Activated CD4-positive, alpha-beta T cell treated with anti-CD3 and anti-CD28 coated beads, Interleukin-10, Interleukin-2, amounts not matched to agents 100 ng/mL and 50 ng/mL, durations not matched to agents 16 hours and 8 hours (primary cell): Measurements from ENCODE around the gene MFAP4.
A peak's percentile ranks its signal among the peaks of the same experiment; 100 is the strongest.

Source experiments
- DNase-seq: peaks from one replicate; pipeline ENCODE4 v3.0.0-alpha.2; 2020

MFAP4 gene

DNA sequence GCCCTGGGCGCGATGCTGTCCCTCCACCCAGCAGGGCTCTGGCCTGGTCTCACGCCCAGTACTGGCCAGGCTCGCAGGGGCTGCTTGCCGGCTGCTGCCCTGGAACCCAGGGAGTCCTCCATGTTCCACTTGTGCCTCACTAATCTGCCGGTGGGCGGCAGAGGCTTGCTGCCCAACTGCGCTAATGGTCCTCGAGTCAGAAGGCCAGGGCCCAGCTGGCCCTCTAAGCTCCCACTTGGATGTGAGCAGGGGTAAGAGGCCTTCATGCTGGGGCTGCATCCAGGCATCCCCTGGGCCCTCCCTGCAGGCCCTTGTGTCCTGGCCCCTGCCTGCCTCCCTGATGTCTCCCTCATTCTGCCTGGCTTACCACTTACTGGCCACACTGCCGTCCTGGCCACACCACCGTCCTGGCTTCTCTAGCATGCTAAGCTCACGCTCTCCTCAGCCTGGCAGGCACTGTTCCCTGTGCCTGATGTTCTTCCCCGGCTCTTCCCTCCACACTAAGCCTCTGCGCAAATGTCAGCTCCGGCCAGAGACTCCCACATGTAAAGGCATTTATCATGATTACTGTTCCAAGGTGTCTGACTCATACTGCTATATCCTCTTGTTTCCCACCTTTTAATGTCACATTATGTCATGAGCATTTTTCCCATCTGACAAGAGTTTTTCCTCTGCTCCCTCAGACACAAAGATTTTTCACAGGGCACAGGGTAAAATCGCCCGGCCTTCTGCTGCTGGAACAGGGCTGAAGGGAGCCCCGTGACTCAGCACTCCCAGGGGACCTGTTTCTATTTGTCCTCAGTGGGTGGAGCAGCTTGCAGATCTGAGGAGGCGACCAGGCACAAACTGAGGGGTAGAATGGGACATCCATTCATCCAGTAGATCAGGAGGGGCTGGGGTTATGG lies 40.4 kb downstream of the MFAP4 start:
- no peak for DNase-seq

DNA sequence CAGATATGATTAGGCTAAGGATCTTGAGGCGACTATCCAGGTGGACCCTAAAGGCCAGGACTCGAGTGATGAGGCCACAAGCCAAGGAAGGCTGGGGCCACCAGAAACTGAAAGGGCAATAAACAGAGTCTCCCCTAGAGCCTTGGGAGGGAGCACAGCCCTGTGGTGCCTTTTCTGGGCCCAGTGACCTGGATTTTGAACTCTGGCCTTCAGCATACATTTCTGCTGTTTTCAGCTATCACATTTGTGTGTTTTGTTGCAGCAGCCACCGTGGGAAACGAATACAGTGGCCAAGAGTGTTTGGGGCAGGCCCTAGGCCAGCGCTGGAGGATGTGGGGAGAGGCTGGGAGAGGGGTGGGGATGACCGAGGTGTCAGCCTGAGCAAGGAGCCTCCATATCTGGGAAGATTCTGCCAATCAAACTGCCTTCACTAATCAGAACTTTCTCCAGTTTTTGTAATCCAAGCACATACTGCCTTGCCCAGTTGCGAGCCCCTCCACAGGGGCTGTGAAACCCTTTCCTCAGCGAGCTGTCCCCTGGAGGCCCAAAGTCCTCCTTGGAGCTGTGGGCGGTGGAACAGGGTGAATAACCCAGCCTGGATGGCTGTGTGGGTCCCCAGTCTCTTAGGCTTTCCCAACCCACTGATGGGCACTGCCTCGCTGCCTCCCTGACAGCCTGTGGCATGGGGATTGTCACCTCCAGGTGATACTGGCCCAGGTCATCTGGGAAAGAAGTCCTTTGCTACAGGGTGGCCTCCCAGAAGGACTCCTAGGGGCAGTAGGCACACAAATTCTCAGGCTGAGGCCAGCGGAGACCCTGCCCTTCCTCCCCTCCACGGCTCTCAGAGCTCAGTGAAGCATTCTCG lies 41.3 kb downstream of the MFAP4 start:
- DNase-seq: no peak

DNA sequence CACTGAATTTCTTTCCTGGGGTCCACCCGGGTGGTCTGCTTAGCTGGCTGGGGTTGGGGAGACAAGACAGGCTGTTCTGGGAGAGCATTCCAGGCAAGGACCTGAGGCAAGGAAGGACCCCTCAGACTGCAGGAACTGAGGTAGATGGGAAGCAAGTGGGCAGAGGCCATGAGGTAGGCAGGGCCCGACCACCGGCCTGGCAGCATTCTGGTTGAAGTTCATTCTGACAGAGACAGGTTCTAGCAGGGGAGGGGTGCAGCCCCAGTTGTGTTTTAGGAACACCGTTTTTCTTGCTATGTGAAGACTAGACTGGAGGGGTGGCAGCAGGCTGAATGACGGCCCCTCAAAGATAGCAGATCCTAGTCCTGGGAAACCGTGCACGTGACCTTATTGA lies 41.9 kb downstream of the MFAP4 start:
- DNase-seq: no peak

DNA sequence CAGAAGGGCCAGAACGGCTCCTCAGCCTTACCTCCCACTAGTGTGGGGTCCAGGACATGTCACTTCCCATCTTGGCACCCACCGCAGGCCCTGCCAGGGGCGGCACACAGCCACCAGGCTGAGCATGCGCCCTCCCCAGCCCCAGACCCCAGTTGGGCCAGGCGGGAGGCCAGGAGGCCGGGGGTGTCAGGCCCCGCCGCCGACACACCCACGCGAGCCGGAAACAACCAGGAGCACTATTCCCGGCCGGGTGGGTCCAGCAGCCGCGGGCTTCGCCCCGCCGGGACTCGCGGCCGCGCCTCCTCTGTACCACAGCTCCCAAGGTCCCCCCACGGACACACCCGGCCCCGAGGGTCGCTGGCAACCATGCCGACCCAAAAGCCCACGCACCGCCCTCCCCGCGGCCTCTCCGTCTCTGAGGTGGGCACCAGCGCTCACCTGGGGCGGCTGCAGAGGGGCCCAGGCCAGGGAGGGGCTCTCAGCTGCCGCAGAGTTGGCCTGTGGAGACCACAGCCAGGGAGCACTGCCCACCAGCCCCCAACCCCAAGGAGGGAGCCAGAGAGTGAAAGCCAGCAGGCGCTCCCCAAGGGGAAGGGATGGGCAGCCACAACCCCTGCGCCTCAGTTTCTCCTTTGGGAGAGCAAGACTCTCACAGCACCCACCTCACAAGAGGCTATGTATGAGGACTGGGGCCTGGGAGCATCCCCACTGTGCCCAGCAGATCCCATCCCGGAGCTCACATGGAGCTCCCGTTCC lies 42.5 kb downstream of the MFAP4 start:
- DNase-seq: no peak

DNA sequence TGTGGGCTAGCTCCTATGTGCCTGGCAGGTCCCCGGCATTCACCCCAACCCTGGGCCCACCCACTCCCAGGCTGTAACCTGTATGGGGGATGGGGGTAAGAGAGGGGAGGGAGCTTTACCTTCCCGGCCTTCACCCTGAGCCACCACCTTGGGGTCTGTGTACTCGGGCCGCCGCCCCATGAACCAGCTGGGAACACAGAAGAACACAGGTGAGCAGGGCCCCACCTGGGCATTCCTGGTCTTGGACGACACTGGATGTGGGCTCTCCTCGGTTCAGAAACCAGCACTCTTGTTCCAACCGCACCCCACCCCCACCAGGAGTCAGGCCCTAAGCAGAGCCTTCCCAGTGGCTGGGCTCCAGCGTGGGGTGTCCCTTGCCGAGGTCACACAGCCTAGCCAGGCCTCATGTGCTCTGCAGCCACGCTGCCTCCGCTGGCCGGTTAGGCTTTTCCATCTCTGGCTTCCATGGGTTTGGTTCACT lies 43.3 kb downstream of the MFAP4 start:
- no peak for DNase-seq

DNA sequence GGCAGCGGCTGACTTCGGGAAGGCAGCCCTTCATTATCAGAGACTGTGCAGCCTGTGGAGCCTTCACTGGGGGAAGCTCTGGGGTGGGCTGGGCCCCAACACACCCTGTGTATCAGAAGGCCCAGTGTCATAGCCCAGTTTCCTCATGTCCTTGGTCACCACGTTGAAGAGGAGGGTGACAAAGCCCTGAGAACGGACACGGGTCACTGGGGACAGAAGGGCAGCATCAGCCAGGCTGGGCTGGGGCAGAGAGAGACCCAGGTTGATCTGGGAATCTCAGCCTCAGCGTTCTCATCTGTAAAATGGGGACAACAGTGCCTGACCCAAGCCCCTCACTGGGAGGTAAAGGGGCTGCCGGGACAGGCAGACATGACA lies 43.7 kb downstream of the MFAP4 start:
- no peak for DNase-seq

DNA sequence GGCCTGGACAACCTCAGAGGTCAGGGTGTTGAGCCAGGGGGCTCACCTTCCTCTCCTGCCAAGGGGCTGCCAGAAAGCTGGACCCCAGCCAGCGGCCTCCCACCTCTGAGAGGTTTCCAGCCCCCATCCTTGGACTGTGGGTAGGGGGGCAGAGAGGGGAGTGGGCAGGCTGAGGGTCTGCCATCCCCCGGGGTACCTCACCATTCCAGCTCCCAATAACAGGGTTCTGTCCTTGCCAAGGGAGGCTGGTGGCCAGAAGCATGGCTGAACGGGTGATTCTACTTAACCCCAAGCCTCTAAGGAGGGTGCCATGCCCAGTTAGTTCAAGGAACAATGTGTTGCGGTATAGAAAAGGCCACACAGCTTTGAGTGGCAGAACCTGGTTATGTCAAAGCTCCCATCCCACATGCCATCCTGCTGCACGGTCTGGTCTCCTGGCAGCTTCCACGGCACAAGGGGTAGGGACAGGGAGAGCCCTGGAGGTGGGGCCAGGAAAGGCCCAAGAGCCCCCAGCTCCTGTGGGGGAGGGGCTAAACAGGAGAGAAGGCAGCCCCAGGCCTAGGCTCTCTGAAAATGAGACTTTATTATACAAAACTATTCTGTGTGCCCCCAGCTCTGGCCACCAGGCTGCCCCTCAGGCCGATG lies 44.3 kb downstream of the MFAP4 start:
- no peak for DNase-seq

DNA sequence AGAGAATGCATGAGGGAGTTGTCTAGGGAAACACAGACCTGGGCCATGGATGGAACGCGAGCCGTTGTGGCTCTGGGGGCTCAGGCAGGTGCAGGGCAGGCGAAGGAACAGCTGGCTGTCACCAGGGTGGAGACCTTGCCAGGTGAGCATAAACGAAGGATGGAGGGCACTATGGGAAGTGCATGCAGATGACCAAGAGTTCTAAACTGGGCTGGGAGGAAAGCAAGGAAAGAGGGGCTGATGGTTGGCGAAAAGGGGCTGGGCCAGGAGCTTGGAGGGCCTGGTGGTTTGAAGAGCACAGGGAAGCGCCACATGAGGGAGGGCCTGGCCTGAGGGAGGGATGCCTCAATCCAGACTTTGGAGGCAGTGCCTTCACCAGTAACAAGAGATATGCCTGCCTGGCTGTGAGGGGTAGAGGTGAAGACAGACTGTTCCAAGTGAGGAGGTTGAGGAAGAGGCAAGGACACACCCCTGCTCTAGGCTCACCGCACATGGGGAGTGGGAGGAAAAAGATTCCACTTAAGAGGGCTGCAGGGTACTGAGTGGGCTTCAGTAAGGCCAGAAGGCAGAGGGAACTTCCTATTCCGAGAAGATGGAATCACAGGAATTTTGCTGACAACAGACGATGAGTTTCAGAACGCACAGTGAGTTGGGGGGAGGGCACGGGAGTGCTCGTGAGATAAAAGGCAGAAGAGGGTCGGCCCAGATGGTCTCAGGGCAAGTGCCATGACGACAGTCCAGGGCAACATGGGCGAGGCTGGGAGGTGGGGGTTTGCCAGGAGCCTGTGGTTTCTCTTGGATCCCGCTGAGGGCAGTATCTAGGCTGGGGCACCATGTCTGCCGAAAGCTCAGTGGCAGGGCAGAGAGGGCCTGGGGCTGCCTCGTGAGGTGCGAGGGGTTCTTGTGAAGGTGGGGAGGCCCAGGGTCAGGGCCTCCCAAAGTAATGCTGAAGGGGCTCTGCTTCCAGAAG lies 45.1 kb downstream of the MFAP4 start:
- no peak for DNase-seq

DNA sequence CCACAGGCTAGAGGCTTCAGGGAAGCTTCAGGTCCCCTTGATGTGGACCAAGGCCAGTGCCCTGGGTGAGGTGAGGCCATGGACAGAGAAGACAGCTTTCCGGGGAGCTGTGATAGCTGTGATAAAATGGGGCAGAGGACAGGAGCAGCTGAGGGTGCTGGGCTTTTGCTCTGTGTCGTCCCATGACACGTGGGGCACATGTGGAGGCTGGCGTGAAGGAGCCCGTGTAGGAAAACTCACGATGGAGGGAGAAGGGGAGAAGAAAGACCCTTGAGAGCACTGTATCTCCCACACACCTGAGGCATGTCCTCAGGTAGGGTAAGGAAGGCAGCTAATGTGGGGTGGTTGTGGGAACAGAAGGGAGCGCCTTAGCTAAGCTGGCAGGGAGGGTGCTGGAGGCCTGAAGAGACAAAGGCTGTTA lies 45.8 kb downstream of the MFAP4 start:
- DNase-seq: no peak

DNA sequence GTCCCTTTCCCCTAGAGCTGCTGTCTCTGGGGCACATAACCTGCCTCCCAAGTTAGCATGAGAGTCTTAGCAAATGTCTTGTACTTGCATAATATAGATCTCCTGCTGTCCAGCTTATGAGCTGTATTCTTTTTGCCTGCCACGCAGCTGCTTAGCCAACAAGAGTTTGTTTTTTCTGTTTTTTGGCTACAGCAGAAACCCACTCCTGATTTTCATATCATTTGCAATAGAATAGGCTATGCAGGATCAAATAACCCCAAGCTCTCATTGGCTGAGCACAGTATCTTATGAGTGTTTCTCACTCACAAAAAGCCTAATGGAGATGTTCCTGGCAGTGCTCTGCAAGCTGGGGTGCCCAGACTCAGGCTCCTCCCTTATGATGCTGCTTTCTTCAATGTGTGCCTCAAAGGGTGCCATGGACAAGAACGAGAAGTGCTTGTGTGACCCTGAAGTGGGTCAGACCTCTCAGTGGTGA lies 47.6 kb downstream of the MFAP4 start:
- DNase-seq: no peak

DNA sequence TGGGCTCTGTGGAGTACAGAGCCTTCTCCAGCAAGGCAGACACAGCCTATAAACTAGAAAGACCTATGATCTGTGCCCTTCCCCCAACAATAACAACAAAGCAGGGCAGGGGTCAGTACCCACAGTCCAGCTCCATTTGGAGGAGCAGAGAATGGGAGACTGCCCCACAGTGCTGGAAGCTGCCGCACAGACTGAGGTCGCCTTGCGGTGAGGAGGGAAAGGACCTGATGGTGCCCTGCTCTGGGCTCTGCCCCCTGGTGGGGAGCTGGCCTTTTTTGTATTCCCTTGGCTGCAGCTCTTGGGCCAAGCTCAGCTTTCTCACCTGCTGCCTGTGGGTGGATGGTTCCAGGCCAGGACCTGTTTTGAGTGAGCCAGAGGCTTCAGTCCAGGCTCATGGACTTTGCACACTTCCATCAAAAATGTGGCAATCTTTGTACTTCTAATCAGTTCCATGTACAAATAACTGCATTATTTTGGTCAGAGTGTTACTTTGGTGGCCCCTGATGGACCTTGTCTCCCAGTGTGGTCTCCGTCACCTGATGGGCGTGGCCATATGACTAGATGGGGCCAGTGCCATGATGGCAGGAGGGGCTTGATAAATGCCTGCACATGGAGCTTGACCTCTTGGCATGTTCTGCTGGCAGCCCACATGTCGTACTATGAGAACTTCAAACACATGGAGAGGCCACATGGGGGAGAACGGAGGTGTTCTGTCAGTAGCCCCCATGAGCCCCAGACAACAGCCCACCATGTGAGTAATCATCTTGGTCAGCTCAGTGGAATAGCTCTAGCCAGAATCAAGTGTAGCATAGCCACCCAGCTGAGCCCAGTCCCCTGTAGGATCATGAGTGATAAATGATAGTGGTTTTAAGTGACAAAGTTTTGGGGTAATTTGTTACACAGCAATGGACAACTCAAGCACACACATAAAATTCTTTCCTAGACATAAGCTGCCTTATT lies 48.7 kb downstream of the MFAP4 start:
- peak; percentile 63 for DNase-seq

DNA sequence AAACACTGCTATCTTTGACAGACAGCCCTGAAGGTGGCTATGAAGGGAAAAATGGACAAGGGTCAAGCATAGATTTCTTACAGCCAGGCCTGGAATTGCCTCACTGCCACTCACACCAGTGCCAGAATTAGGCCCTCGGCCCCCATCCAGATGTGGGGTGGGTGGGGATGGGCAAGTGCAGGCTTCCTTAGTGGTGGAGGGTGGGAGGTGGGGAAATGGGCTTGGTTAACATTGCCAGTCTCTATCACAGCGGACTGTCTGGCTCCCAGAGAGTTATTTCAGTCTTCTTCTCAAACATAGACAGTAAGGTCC lies 49.3 kb downstream of the MFAP4 start:
- no peak for DNase-seq

DNA sequence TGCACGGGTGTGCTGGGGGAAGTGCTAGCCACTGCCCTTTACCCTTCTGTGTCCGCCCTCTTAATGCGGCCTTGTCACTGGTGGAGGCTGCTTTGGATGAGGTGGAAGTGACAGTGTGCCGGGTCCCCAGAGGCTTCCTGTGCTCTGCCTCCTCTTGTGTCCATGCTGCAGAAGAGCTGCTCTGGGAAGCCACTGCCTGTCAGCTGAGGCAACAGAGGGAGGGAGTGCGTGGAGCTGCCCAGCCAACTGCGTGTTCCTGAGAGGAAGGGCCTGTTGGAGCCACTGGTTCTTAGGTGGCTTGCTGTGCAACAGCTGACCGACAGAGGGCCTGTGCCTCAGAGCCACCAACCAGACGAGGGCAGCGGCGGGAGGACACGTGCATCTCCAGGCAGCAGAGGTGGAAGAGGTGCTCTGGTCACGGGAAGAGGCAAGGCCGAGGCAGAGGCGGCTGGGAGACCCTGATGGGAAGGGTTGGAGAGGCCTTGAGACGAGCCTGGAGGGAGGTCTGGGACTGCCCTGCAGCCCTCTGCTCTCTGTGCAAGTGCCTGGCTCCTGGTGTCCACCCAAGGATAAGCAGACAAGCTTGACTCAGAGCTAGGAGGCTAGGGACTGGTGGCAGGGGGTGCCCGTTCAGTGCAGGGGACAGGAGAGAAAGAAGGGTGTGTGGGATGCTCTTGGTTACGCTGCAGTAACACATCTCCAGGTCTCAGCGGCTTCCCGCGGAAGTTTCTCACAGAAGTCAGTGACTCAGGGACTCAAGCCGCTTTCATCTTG lies 49.9 kb downstream of the MFAP4 start:
- no peak for DNase-seq

DNA sequence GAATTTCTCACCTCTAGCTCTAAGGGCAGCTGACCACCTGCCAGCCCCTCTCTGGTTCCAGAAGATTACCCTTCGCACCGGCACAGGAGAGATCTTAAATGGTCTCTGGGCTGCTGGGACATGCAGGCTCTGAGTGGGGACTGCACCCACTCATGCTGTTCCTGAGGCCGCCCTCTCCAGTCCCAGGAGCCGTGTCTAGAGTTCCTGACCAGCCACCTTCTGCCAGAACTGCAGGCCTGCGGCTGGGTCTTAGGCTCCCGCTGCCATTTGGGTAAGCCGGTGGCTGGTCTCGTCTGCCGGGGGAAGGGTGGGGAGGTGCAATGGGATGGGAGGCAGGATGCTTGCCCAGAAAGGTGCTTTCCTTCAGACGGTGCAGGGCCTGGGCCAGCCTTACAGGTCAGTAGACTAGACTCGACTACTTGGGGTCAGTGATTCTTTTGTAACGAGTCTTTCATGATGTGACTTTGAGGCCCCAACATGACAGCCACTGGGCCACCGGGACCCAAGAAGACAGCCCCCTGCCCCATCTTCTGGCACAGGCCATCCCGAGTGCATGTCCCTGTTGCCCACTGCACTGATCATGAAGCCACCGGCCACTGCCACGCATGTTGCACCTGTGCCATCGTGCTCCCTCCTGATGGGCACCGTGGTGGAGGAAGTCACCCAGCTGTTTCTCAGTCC lies 50.9 kb downstream of the MFAP4 start:
- no peak for DNase-seq

DNA sequence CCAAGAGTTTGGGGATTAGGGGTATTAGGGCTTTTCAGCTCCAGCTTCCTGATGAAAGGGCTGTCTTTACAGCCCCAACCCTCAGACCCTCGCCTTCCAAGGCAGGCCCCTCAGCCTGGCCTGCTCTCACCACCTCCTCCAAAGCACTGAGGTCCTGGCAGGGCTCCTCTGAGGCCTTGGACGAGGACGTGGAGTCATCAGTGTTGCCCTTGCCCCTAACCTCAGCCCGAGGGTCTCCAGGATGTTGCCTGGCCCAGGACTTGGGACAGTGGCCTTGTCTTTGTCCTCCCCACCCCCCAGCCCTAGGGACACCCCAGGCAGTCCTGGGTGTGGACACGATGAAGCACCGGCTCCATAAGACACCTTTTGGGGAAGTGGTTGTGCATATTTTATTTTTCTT lies 52.7 kb downstream of the MFAP4 start:
- no peak for DNase-seq

DNA sequence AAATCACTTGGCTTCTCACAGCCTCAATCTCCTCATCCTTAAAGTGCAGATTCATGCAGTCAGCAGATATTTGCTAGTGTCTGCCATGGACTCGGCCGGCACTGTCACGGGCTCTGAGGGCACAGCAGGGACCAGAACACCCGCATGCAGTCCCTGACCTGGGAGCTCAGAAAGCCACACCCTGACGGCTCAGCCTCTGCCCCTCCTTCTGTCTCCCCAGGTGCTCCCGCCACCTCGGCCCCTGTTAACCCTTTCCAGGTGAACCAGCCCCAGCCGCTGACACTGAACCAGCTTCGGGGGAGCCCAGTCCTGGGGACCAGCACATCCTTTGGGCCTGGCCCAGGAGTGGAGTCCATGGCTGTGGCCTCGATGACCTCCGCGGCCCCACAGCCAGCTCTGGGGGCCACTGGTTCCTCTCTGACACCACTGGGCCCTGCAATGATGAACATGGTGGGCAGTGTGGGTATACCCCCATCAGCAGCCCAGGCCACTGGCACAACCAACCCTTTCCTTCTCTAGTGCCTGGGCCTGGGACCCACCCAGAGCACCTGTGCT lies 53.2 kb downstream of the MFAP4 start:
- DNase-seq: no peak
